ENCODE results near the gene SELPLG. TPM values are rescaled to one million over a fixed set of nuclear protein-coding genes. Genes with fewer than 3 reads are reported as not detected.

SELPLG gene
- total RNA-seq, 4 donors from 2014 or later: 7.2 to 15.7 (median 10.0) TPM

GRCh38 chr12:108667349-108667748, 33.7 kb upstream of the SELPLG start:
- peaks cover 59 to 94% (median 82%) of the 10 kb centered on the region in 4 donors for H3K4me1 ChIP-seq
- no peaks in the 10 kb centered on the region for H3K9me3 ChIP-seq
- TF ChIP-seq POLR2AphosphoS5 (IDR thresholded peaks at IDR 0.05): no peak
- intact Hi-C loops (cut with DNase I): no loop called here
- peaks cover 0 to 5% (median 0%) of the 10 kb centered on the region in 4 donors for H3K36me3 ChIP-seq
- DNase-seq (ENCODE audit: extremely low spot score): no peak
- H3K4me3 ChIP-seq: no peak overlapping the region
- 54% methylated on average over 2 of the region's 2 CpGs for WGBS
- H3K27me3 ChIP-seq: no peaks in the 10 kb centered on the region
- peak overlapping the region; percentile 35 to 90 (median 84) for H3K27ac ChIP-seq (replicated peaks in 1 of 4)

GRCh38 chr12:108666401-108666881, 32.7 kb upstream of the SELPLG start:
- no peaks in the 10 kb centered on the region for H3K9me3 ChIP-seq
- H3K27ac ChIP-seq (replicated peaks in 1 of 4): peak overlapping the region; percentile 83 to 90 (median 84)
- no peaks in the 10 kb centered on the region for H3K27me3 ChIP-seq
- WGBS: 23% methylated on average over 3 of the region's 3 CpGs
- H3K4me1 ChIP-seq: peaks cover 59 to 85% (median 80%) of the 10 kb centered on the region in 4 donors
- DNase-seq (ENCODE audit: extremely low spot score): no peak
- no peak overlapping the region for H3K4me3 ChIP-seq
- H3K36me3 ChIP-seq: peaks cover 0 to 6% (median 5%) of the 10 kb centered on the region in 4 donors
- intact Hi-C loops (cut with DNase I): no loop called here
- TF ChIP-seq POLR2AphosphoS5 (IDR thresholded peaks at IDR 0.05): peak in 1 of 2 donors; percentile 3
- TF ChIP-seq CTCF (IDR thresholded peaks at IDR 0.05): no peak

GRCh38 chr12:108665608-108666202, 32.0 kb upstream of the SELPLG start:
- no peak for DNase-seq (ENCODE audit: extremely low spot score)

GRCh38 chr12:108664338-108665258, 30.9 kb upstream of the SELPLG start:
- H3K4me1 ChIP-seq: peaks cover 54 to 88% (median 80%) of the 10 kb centered on the region in 4 donors

More at GRCh38 chr12:108665608-108666202, 32.0 kb upstream of the SELPLG start:
- Histone ChIP-seq H3K36me3 (peaks cover 0 to 12% (median 6%) of the 10 kb centered on the region in 4 donors), H3K4me3 (no peak overlapping the region), H3K27ac (replicated peaks in 1 of 4) (peak overlapping the region; percentile 83 to 90 (median 84)), H3K27me3 (no peaks in the 10 kb centered on the region), H3K4me1 (peaks cover 59 to 87% (median 78%) of the 10 kb centered on the region in 4 donors), H3K9me3 (no peaks in the 10 kb centered on the region)
- WGBS: 49% methylated on average over 5 of the region's 6 CpGs
- TF ChIP-seq CTCF (IDR thresholded peaks at IDR 0.05) (no peak), EP300 (IDR thresholded peaks at IDR 0.05) (no peak), POLR2AphosphoS5 (IDR thresholded peaks at IDR 0.05) (no peak), POLR2A (IDR thresholded peaks at IDR 0.05; ENCODE audit: low read depth) (no peak)
- intact Hi-C loops (cut with DNase I): loop anchor here (2.0 kb wide), 3 partner anchors 65 to 191 kb away; partner anchors contain the start of genes CORO1C and SSH1

More at GRCh38 chr12:108664338-108665258, 30.9 kb upstream of the SELPLG start:
- peaks cover 0 to 16% (median 9%) of the 10 kb centered on the region in 4 donors for H3K36me3 ChIP-seq
- no peaks in the 10 kb centered on the region for H3K27me3 ChIP-seq
- peak overlapping the region; percentile 83 to 90 (median 84) for H3K27ac ChIP-seq (replicated peaks in 1 of 4)
- no peak for TF ChIP-seq EP300 (IDR thresholded peaks at IDR 0.05)
- no peak for TF ChIP-seq POLR2A (IDR thresholded peaks at IDR 0.05; ENCODE audit: low read depth)
- TF ChIP-seq POLR2AphosphoS5 (IDR thresholded peaks at IDR 0.05): peak; percentile 80 to 90
- peak in 2 of 3 experiments; percentile 96 to 97 for TF ChIP-seq CTCF (IDR thresholded peaks at IDR 0.05)
- 5% methylated on average over 5 of the region's 5 CpGs for WGBS
- intact Hi-C loops (cut with DNase I): loop anchor here (2.0 kb wide), 3 partner anchors 66 to 192 kb away; partner anchors contain the start of genes CORO1C and SSH1
- DNase-seq (ENCODE audit: extremely low spot score): peak; percentile 97
- H3K9me3 ChIP-seq: no peaks in the 10 kb centered on the region
- peak overlapping the region in 1 of 4 donors; percentile 5 for H3K4me3 ChIP-seq
